HepG2 (cell line): Measurements from ENCODE around the gene PATL1. TPM values are rescaled to one million over a fixed set of nuclear protein-coding genes. Genes with fewer than 3 reads are reported as not detected.

Source experiments
- ASH2L ChIP-seq: fragments of 300-600, 200-600 bp; sonication (generic); IDR thresholded peaks from 2 replicates; pipeline ENCODE4 v1.7.0; 2017; ENCODE audit warnings: low read depth, mild to moderate bottlenecking, moderate library complexity, mixed read lengths, low read length; ENCODE audit not compliant: insufficient read length
- ATM ChIP-seq: fragments of 450-650 bp; IDR thresholded peaks from 2 replicates; pipeline ENCODE4 v1.7.1; 2017; ENCODE audit warnings: mild to moderate bottlenecking, borderline replicate concordance
- EHMT2 ChIP-seq: fragments of 200-600 bp; sonication (generic); IDR thresholded peaks from 2 replicates; pipeline ENCODE4 v1.7.0; 2017; ENCODE audit warnings: antibody characterized with exemption, low read depth, low read length, borderline replicate concordance
- ETV5 ChIP-seq: IDR thresholded peaks from 2 replicates; pipeline ENCODE4 v1.6.1; 2018; ENCODE audit warnings: missing biosample characterization, missing genetic modification reagents, inconsistent platforms, borderline replicate concordance
- HNF4A ChIP-seq: sonication (generic); formaldehyde crosslinking; IDR thresholded peaks from 2 replicates; pipeline ENCODE4 v1.4.0; 2020; ENCODE audit warnings: missing genetic modification reagents
- HNF4G ChIP-seq, 2 experiments: sonication (generic) in 1 of 2; formaldehyde crosslinking in 1 of 2; IDR thresholded peaks; 2 replicates each; pipeline versions ENCODE4 v1.4.0 to v1.6.1; 2011 to 2020; ENCODE audit warnings: borderline replicate concordance in 2 of 2, low read depth in 2 of 2, mild to moderate bottlenecking in 2 of 2, low read length in 1 of 2, missing genetic modification reagents in 1 of 2, moderate library complexity in 1 of 2
- MED8 ChIP-seq: sonication (generic); formaldehyde crosslinking; IDR thresholded peaks from 2 replicates; pipeline ENCODE4 v1.8.1; 2023; ENCODE audit warnings: mild to moderate bottlenecking, missing genetic modification reagents; ENCODE audit not compliant: insufficient replicate concordance
- NR2F1 ChIP-seq, 2 experiments: fragments of 450-650 bp in 1 of 2; formaldehyde crosslinking in 1 of 2; IDR thresholded peaks; 2 replicates each; pipeline versions ENCODE4 v1.5.0 to v1.6.1; 2016 to 2020; ENCODE audit warnings: mild to moderate bottlenecking in 1 of 2, missing compliant biosample characterization in 1 of 2, missing genetic modification reagents in 1 of 2, moderate library complexity in 1 of 2
- POLR2A ChIP-seq, 2 experiments: IDR thresholded peaks; 2 replicates each; pipeline ENCODE4 v1.6.1; 2011; ENCODE audit warnings: low read depth in 2 of 2, low read length in 2 of 2, mild to moderate bottlenecking in 1 of 2, moderate library complexity in 1 of 2; ENCODE audit not compliant: insufficient read depth in 1 of 2
- RBM22 ChIP-seq: fragments of 200-400 bp; formaldehyde crosslinking; optimal IDR thresholded peaks from 2 replicates; pipeline ENCODE3; 2017; ENCODE audit warnings: mild to moderate bottlenecking, low read length, moderate library complexity
- ZMYM2 ChIP-seq: sonication (generic); formaldehyde crosslinking; IDR thresholded peaks from 2 replicates; pipeline ENCODE4 v1.8.0; 2022; ENCODE audit warnings: mild to moderate bottlenecking, missing genetic modification reagents
- ZMYM4 ChIP-seq: sonication (generic); formaldehyde crosslinking; IDR thresholded peaks from 2 replicates; pipeline ENCODE4 v1.8.1; 2023; ENCODE audit warnings: mild to moderate bottlenecking, missing genetic modification reagents
- ZNF205 ChIP-seq: IDR thresholded peaks from 2 replicates; pipeline ENCODE4 v1.6.1; 2018; ENCODE audit warnings: missing biosample characterization, missing genetic modification reagents
- ZNF331 ChIP-seq: sonication (generic); formaldehyde crosslinking; IDR thresholded peaks from 2 replicates; pipeline ENCODE4 v1.4.0; 2020; ENCODE audit warnings: missing genetic modification reagents
- ZNF543 ChIP-seq: sonication (generic); formaldehyde crosslinking; IDR thresholded peaks from 2 replicates; pipeline ENCODE4 v1.4.0; 2020; ENCODE audit warnings: mild to moderate bottlenecking, missing genetic modification reagents
- ZNF788 ChIP-seq: sonication (generic); formaldehyde crosslinking; IDR thresholded peaks from 2 replicates; pipeline ENCODE4 v1.5.0; 2020; ENCODE audit warnings: mild to moderate bottlenecking, missing genetic modification reagents, borderline replicate concordance
- ZSCAN25 ChIP-seq: sonication (generic); formaldehyde crosslinking; IDR thresholded peaks from 2 replicates; pipeline ENCODE4 v1.8.0; 2022; ENCODE audit warnings: mild to moderate bottlenecking, missing genetic modification reagents
- polyA plus RNA-seq, 8 experiments: library from polyadenylated mRNA; depleted of rRNA in 3 of 8; stranded (reverse) in 7 of 8; unstranded in 1 of 8; fragments of >200 nt; fragmentation: Illumina TruSeq in 4 of 8; extraction: Trizol in 4 of 8; gene quantifications; 2 replicates each; pipeline versions ENCODE4 v1.2.1 to v1.2.3, GENCODE V29; 2011 to 2016; ENCODE audit warnings: low read depth in 4 of 8, missing spikeins in 1 of 8, mixed read lengths in 1 of 8; ENCODE audit not compliant: insufficient read depth in 1 of 8
- total RNA-seq, 5 experiments: library from RNA; depleted of rRNA; stranded (reverse); fragments of >200 nt; fragmentation: Illumina TruSeq; extraction: Trizol; gene quantifications; 2 replicates each; pipeline ENCODE4 v1.2.3, GENCODE V29; 2016; ENCODE audit warnings: low read depth in 1 of 5
- TF ChIP-seq, protein P1 (sequence below): sonication (generic); formaldehyde crosslinking; conservative IDR thresholded peaks from 2 replicates; pipeline ENCODE4 v1.4.0; 2020; ENCODE audit warnings: mild to moderate bottlenecking, missing genetic modification reagents, moderate library complexity
- TF ChIP-seq, protein P2 (sequence below): IDR thresholded peaks from 2 replicates; pipeline ENCODE4 v1.6.1; 2016; ENCODE audit warnings: low read depth, borderline replicate concordance
- TF ChIP-seq, protein P3 (sequence below): sonication (generic); formaldehyde crosslinking; IDR thresholded peaks from 2 replicates; pipeline ENCODE4 v1.8.0; 2023; ENCODE audit warnings: mild to moderate bottlenecking, missing genetic modification reagents
- TF ChIP-seq, protein P4 (sequence below): sonication (generic); formaldehyde crosslinking; IDR thresholded peaks from 2 replicates; pipeline ENCODE4 v1.4.0; 2020; ENCODE audit warnings: missing genetic modification reagents

The PATL1 gene
- total and polyA plus RNA-seq, 2 of the 13 experiments (the other 11 are each of a cell fraction or from before 2014, with no cell fraction given), result 12.9 to 26.8 TPM

DNA sequence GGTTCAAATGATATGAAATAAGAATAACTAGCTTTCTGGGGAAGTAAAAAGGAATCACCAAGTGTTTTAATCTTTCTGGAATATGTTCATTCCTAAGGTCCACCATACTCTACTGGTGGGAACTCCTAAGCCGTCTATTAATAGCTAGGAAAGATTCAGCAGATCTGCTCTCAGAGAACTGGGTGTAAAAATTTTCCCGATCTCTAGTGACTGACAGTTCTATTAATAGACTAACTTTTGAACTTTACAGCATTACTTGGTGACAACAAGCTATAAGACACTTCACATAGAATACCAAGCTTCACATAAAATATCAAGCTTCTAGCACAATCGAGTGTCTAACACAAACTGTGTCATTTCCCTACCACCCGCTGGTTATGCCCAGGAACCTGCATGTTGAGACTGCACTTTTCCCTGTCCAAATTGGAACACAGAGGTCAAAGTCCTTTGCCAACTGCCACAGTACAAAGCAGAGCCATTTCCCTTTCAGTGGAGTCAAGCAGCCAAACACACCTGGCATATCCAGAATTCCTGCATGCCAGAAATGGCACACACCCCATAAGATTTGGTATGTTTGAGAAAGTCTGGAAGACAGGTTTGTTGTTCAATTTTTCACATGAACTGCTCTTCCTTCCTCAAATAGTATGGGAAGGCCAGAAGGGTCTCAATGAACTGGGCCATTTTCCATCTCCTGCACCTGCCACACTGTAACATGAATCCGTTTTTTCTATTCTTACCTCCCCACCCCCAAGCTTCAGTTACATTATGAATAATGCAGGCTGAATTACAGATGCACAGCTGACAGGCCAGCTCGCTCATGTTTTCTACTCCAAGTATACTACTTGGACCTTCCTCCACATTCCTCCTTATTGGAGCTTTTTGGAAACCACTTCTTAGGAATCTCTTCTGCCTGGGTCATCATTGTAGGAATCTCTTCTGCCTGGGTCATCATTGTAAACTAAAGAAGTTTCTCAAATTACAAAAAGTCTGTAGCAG is 57.0 kb downstream of the PATL1 start (continued):
- TF ChIP-seq, protein P1, sequence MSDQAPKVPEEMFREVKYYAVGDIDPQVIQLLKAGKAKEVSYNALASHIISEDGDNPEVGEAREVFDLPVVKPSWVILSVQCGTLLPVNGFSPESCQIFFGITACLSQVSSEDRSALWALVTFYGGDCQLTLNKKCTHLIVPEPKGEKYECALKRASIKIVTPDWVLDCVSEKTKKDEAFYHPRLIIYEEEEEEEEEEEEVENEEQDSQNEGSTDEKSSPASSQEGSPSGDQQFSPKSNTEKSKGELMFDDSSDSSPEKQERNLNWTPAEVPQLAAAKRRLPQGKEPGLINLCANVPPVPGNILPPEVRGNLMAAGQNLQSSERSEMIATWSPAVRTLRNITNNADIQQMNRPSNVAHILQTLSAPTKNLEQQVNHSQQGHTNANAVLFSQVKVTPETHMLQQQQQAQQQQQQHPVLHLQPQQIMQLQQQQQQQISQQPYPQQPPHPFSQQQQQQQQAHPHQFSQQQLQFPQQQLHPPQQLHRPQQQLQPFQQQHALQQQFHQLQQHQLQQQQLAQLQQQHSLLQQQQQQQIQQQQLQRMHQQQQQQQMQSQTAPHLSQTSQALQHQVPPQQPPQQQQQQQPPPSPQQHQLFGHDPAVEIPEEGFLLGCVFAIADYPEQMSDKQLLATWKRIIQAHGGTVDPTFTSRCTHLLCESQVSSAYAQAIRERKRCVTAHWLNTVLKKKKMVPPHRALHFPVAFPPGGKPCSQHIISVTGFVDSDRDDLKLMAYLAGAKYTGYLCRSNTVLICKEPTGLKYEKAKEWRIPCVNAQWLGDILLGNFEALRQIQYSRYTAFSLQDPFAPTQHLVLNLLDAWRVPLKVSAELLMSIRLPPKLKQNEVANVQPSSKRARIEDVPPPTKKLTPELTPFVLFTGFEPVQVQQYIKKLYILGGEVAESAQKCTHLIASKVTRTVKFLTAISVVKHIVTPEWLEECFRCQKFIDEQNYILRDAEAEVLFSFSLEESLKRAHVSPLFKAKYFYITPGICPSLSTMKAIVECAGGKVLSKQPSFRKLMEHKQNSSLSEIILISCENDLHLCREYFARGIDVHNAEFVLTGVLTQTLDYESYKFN (CRISPR knock-in tag), result 0 out of 2 replicates have a peak, but pooled peaks have one; percentile 29
- peak; percentile 49; the same call in 1 of the 2 replicates for TF ChIP-seq ZMYM4 (CRISPR knock-in tag)
- peak; percentile 20; the same call in 1 of the 2 replicates for TF ChIP-seq ZMYM2
- 0 out of 4 replicates have a peak, but pooled peaks of 1 of the 2 experiments have one; percentile 15 for TF ChIP-seq NR2F1 (CRISPR knock-in tag; IDR thresholded peaks at IDR 0.05)
- TF ChIP-seq, protein P2, sequence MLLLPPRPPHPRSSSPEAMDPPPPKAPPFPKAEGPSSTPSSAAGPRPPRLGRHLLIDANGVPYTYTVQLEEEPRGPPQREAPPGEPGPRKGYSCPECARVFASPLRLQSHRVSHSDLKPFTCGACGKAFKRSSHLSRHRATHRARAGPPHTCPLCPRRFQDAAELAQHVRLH (CRISPR knock-in tag), result peak; percentile 32; the same call in 1 of the 2 replicates
- TF ChIP-seq ASH2L, result no peak
- no peak; the same call in 1 of the 2 replicates for TF ChIP-seq ETV5 (CRISPR knock-in tag)
- TF ChIP-seq, protein P3, sequence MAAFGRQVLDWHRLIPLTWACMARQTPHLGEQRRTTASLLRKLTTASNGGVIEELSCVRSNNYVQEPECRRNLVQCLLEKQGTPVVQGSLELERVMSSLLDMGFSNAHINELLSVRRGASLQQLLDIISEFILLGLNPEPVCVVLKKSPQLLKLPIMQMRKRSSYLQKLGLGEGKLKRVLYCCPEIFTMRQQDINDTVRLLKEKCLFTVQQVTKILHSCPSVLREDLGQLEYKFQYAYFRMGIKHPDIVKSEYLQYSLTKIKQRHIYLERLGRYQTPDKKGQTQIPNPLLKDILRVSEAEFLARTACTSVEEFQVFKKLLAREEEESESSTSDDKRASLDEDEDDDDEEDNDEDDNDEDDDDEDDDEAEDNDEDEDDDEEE, result no peak
- peak; percentile 16 for TF ChIP-seq RBM22
- TF ChIP-seq ZNF205 (CRISPR knock-in tag), result no peak
- TF ChIP-seq HNF4G (IDR thresholded peaks at IDR 0.05; ENCODE audit: borderline replicate concordance, low read depth, low read length), result peak; percentile 83
- peak; percentile 61; the same call in 1 of the 2 replicates for TF ChIP-seq HNF4G (CRISPR knock-in tag; IDR thresholded peaks at IDR 0.05; ENCODE audit: borderline replicate concordance, low read depth)
- TF ChIP-seq, protein P4, sequence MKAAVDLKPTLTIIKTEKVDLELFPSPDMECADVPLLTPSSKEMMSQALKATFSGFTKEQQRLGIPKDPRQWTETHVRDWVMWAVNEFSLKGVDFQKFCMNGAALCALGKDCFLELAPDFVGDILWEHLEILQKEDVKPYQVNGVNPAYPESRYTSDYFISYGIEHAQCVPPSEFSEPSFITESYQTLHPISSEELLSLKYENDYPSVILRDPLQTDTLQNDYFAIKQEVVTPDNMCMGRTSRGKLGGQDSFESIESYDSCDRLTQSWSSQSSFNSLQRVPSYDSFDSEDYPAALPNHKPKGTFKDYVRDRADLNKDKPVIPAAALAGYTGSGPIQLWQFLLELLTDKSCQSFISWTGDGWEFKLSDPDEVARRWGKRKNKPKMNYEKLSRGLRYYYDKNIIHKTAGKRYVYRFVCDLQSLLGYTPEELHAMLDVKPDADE (CRISPR knock-in tag), result no peak
- TF ChIP-seq POLR2A (IDR thresholded peaks at IDR 0.05; ENCODE audit: insufficient read depth in 1 of 2, low read depth in 2 of 2, low read length in 2 of 2), result peak in 1 of 2 experiments; percentile 29; a peak in 1 of 4 replicates
- peak; percentile 69; the same call in 1 of the 2 replicates for TF ChIP-seq EHMT2
- peak; percentile 79; the same call in 1 of the 2 replicates for TF ChIP-seq ZNF331 (CRISPR knock-in tag)
- TF ChIP-seq ZNF788, result peak; percentile 30; the same call in 1 of the 2 replicates
- peak; percentile 94 for TF ChIP-seq HNF4A (CRISPR knock-in tag)
- no peak for TF ChIP-seq ZSCAN25 (CRISPR knock-in tag)
- TF ChIP-seq MED8 (CRISPR knock-in tag), result no peak
- no peak for TF ChIP-seq ATM
- TF ChIP-seq ZNF543 (CRISPR knock-in tag), result no peak
